ENCODE measurements around the gene IGDCC3.

IGDCC3 gene

DNA sequence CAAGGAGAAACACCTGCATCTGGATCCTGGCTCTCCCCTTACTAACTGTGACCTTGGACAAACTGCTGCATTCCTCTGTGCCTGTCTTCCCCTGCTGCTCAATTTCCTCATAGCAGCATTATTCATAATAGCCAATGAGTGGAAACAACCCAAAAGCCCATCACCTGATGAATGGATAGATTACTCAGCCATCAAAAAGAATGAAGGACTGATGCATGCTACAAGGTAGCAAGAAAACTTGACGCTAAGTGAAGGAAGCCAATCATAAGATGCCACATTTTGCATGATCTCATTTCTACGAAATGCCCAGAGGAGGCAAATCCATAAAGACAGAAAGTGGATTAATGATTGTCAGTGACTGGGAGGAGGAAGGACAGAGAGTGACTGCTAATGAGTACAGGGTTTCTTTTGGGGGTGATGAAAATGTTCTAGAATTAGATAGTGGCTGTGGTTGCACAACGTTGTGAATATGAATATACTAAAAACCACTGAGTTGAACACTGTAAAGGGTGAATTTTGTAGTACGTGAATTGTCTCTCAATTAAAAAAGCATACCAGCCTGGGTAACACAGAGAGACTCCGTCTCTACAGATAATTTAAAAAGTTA lies 33.8 kb upstream of the IGDCC3 start:
- no peak for TF ChIP-seq CTCF (IDR thresholded peaks at IDR 0.05)
- no peak for TF ChIP-seq ZFX (IDR thresholded peaks at IDR 0.05; ENCODE audit: borderline replicate concordance)

GRCh38 chr15:65410972-65411371 lies 33.2 kb upstream of the IGDCC3 start:
- no peak for TF ChIP-seq CTCF (IDR thresholded peaks at IDR 0.05)
- TF ChIP-seq ZFX (IDR thresholded peaks at IDR 0.05; ENCODE audit: borderline replicate concordance): no peak
- no peak overlapping the region for H3K27ac ChIP-seq

More for the DNA sequence above, 33.8 kb upstream of the IGDCC3 start:
- H3K27ac ChIP-seq: no peak overlapping the region

DNA sequence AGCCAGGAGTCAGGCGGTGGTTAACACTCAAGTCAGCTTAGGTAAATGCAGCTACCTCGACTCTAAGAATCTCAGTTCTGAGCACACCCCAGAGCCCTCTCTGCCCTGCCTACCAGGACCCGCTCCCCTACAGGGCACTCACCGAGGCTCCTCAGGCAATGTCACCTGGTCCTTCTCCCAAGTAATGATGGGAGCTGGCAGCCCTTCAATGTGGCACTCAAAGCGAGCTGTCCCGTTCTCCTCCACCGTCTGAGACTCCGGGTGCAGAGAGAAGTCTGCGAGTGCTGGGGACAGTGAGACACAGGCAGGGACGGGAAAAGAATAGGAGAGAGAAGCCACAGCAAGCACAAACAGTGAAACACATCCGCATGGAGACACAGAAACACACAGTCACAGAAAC lies 32.2 kb upstream of the IGDCC3 start:
- H3K27ac ChIP-seq: no peak overlapping the region
- TF ChIP-seq CTCF (IDR thresholded peaks at IDR 0.05): no peak
- no peak for TF ChIP-seq ZFX (IDR thresholded peaks at IDR 0.05; ENCODE audit: borderline replicate concordance)

DNA sequence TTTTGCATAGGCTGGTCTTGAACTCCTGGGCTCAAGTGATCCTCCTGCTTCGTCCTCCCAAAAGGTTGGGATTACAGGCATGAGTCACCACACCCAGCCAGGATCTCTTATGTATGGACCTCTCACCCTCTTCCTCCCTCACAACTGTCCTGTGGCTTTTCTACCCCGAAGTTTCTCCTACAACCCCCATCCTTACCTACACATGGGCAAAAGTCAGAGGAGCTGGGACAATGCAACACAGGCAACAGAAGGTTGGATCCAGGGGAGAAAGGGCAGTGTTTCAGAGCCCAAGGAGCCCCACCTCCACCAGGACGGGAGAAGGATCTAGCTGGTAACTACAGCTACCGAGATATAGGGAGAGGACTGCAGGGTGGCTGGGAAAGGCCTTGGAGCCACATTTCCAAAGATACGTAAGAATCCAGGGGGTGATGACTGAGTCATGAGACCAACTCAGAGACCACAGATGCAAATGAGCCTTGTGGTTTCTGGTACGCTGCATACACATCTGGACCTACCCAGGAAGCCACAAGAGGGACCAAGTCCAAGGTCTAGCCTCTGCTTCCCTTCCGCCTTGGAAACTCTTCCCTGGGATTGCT lies 31.3 kb upstream of the IGDCC3 start:
- H3K27ac ChIP-seq: no peak overlapping the region
- TF ChIP-seq ZFX (IDR thresholded peaks at IDR 0.05; ENCODE audit: borderline replicate concordance) (no peak), CTCF (IDR thresholded peaks at IDR 0.05) (no peak)

DNA sequence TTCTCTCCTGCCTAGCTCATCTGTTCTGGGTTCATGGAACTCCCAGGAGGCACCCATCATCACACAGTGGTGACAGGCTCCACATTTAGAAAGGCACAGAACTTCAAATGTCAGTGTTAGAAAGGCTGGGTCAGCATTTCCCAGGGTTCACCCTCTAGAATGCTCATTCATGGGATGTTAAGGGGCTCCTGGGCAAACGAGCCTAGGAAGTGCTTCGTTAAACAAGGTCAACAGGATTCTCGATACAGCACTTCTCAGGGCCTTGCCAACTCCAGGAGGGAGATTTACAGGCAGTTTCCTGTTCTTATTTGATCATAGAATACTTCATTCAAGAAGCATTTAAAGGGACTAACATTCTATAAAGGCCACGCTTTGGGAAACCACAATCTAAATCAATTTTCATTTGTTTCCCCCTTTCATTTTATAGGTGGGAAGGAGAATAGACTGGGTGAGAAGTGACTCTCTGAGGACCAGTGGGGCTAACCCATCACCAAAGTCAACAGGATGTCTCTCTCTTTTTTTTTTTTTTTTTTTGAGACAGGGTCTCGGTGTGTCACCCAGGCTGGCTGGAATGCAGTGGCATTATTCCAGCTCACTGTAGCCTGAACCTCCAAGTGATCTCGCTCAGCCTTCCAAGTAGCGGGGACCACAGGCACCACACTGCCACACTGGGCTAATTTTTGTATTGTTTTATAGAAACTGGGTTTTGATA lies 30.7 kb upstream of the IGDCC3 start:
- no peak overlapping the region for H3K27ac ChIP-seq
- TF ChIP-seq CTCF (IDR thresholded peaks at IDR 0.05): no peak
- no peak for TF ChIP-seq ZFX (IDR thresholded peaks at IDR 0.05; ENCODE audit: borderline replicate concordance)

- no peak overlapping the region for H3K27ac ChIP-seq
- no peak for TF ChIP-seq ZFX (IDR thresholded peaks at IDR 0.05; ENCODE audit: borderline replicate concordance)
- no peak for TF ChIP-seq CTCF (IDR thresholded peaks at IDR 0.05)
Measured at GRCh38 chr15:65406424-65407000, 28.7 kb upstream of the IGDCC3 start.

All from 22Rv1 (cell line).